A549 (cell line): ENCODE data around the gene LMNA.
"Not testable (repeated sequence)": the region's sequence is repeated elsewhere in the genome, so short reads cannot be mapped to it uniquely, and the experiment has no call there.

Experiments
- CTCF ChIP-seq: fragments of >200 bp; sonication (Bioruptor Twin); formaldehyde crosslinking; IDR thresholded peaks from 3 replicates; pipeline ENCODE4 v1.5.1; 2016
- JUN ChIP-seq, 2 experiments: fragments of >200 bp; sonication (Bioruptor Twin); formaldehyde crosslinking; IDR thresholded peaks; 2 replicates in 1 of 2; 3 replicates in 1 of 2; pipeline ENCODE4 v1.6.1; 2016 to 2017
- POLR2A ChIP-seq: IDR thresholded peaks from 2 replicates; pipeline ENCODE4 v1.6.1; 2012; ENCODE audit warnings: mild to moderate bottlenecking, low read length

- not testable (repeated sequence) for TF ChIP-seq JUN (IDR thresholded peaks at IDR 0.05); CTCF; POLR2A
These were observed 67.7 kb downstream of the LMNA start for GRCh38 chr1:156182010-156182779.
